B cell (primary cell): ENCODE data around the gene DNAJC8. TPM values are rescaled to one million over a fixed set of nuclear protein-coding genes. Genes with fewer than 3 reads are reported as not detected.

Source experiments
- ATAC-seq: fragments of 200-7000 bp; cut with Tn5 transposase; one replicate; pipeline ENCODE4 v1.10.0; 2021; ENCODE audit warnings: low read depth, mild to moderate bottlenecking, moderate number of reproducible peaks, moderate library complexity
- CTCF ChIA-PET: fragments of 350-600 bp; sonication (Branson Sonifier 250); formaldehyde crosslinking; loops from one replicate; lab custom pipeline; 2021; ENCODE audit warnings: antibody characterized with exemption, inconsistent platforms; lab: Charles Lee
- POLR2A ChIA-PET: fragments of 350-600 bp; sonication (Branson Sonifier 250); formaldehyde crosslinking; loops from one replicate; lab custom pipeline; 2021; ENCODE audit warnings: antibody characterized with exemption; lab: Charles Lee
- DNase-seq: peaks from one replicate; pipeline ENCODE4 v3.0.0; 2013
- H2AFZ ChIP-seq: 2 replicates; pipeline ENCODE4 v1.6.1; 2012; ENCODE audit warnings: mild to moderate bottlenecking, low read depth, low read length; ENCODE audit not compliant: insufficient read depth, poor library complexity, severe bottlenecking
- H3K27ac ChIP-seq, 2 donors: 1 replicate in 1 of 2; 2 replicates in 1 of 2; pipeline ENCODE4 v1.5.1; 2012 to 2013; ENCODE audit warnings: low read length in 2 of 2, mild to moderate bottlenecking in 2 of 2, moderate library complexity in 1 of 2
- H3K27me3 ChIP-seq, 4 experiments: fragments of 200-600 bp in 1 of 4; sonication (generic) in 1 of 4; replicated peaks in 1 of 4; 1 replicate in 2 of 4; 2 replicates in 2 of 4; pipeline versions ENCODE4 v1.6.1 to v1.7.0; 2013 to 2016; ENCODE audit warnings: low read length in 3 of 4, mild to moderate bottlenecking in 2 of 4, mixed read lengths in 1 of 4, moderate library complexity in 1 of 4; ENCODE audit not compliant: insufficient read depth in 4 of 4, control insufficient read depth in 3 of 4; ENCODE audit errors: control extremely low read depth in 1 of 4
- H3K36me3 ChIP-seq, 2 experiments: replicated peaks in 1 of 2; 1 replicate in 1 of 2; 2 replicates in 1 of 2; pipeline versions ENCODE4 v1.6.1 to v1.7.1; 2013; ENCODE audit warnings: low read length in 1 of 2; ENCODE audit not compliant: insufficient read depth in 2 of 2, control insufficient read depth in 1 of 2; ENCODE audit errors: control extremely low read depth in 1 of 2, extremely low read depth in 1 of 2
- H3K4me1 ChIP-seq, 2 donors: fragments of 200-600 bp in 1 of 2; sonication (generic) in 1 of 2; 1 replicate in 1 of 2; 2 replicates in 1 of 2; pipeline versions ENCODE4 v1.5.1 to v1.6.1; 2013 to 2017; ENCODE audit warnings: low read length in 2 of 2; ENCODE audit not compliant: control insufficient read depth in 2 of 2, insufficient read depth in 2 of 2
- H3K4me2 ChIP-seq: replicated peaks from 2 replicates; pipeline ENCODE3; 2012; ENCODE audit warnings: mild to moderate bottlenecking, low read depth, low read length; ENCODE audit not compliant: poor library complexity, severe bottlenecking
- H3K4me3 ChIP-seq, 5 experiments: fragments of 200-600 bp in 1 of 5; sonication (generic) in 1 of 5; 1 replicate in 3 of 5; 2 replicates in 2 of 5; pipeline versions ENCODE4 v1.5.1 to v1.7.0; 2011 to 2016; ENCODE audit warnings: low read length in 4 of 5, mild to moderate bottlenecking in 4 of 5, low read depth in 2 of 5, control low read depth in 1 of 5, moderate library complexity in 1 of 5; ENCODE audit not compliant: insufficient read depth in 1 of 5; ENCODE audit errors: control extremely low read depth in 1 of 5, extremely low read depth in 1 of 5
- H3K79me2 ChIP-seq: fragments of 200-600 bp; sonication (generic); one replicate; pipeline ENCODE4 v1.6.0; 2016; ENCODE audit warnings: low read length; ENCODE audit not compliant: control insufficient read depth, insufficient read depth
- H3K9ac ChIP-seq: fragments of 200-600 bp; sonication (generic); 2 replicates; pipeline ENCODE4 v1.6.1; 2017; ENCODE audit warnings: mild to moderate bottlenecking, low read length, moderate library complexity
- H3K9me3 ChIP-seq, 3 donors: one replicate each; pipeline versions ENCODE4 v1.6.1 to v1.7.1; 2013; ENCODE audit warnings: low read length in 2 of 3; ENCODE audit not compliant: control insufficient read depth in 2 of 3, insufficient read depth in 1 of 3; ENCODE audit errors: control extremely low read depth in 1 of 3
- H4K20me1 ChIP-seq: 2 replicates; pipeline ENCODE4 v1.6.0; 2012; ENCODE audit warnings: mild to moderate bottlenecking, low read length; ENCODE audit not compliant: insufficient read depth, control insufficient read depth, poor library complexity, severe bottlenecking
- H3K27ac Mint-ChIP-seq: one replicate; pipeline ENCODE4 v1.8.0; 2021; ENCODE audit warnings: mixed read lengths
- H3K27me3 Mint-ChIP-seq: one replicate; pipeline ENCODE4 v1.8.0; 2021; ENCODE audit warnings: mixed read lengths
- H3K4me1 Mint-ChIP-seq: one replicate; pipeline ENCODE4 v1.8.0; 2021; ENCODE audit warnings: mixed read lengths
- H3K4me3 Mint-ChIP-seq: one replicate; pipeline ENCODE4 v1.8.0; 2021; ENCODE audit warnings: mixed read lengths
- H3K9me3 Mint-ChIP-seq: one replicate; pipeline ENCODE4 v1.8.0; 2022; ENCODE audit warnings: mixed read lengths; ENCODE audit not compliant: insufficient read depth
- CTCF ChIP-seq: fragments of 200-600 bp; IDR thresholded peaks from one replicate; pipeline ENCODE4 v1.8.0; 2022; ENCODE audit warnings: antibody characterized with exemption, mild to moderate bottlenecking
- EZH2 ChIP-seq: IDR thresholded peaks from 2 replicates; pipeline ENCODE4 v1.6.1; 2012; ENCODE audit warnings: borderline replicate concordance, low read depth, mild to moderate bottlenecking, moderate library complexity, low read length; ENCODE audit not compliant: insufficient read depth, poor library complexity, severe bottlenecking
- WGBS: methylation state at CpG from one replicate; pipeline ENCODE4 v1.1.5; 2013; ENCODE audit warnings: missing lambda C conversion rate; ENCODE audit not compliant: insufficient coverage; 5-methylcytosine and 5-hydroxymethylcytosine counted together
- intact Hi-C: fragments of 100-400 bp; cut with micrococcal nuclease; formaldehyde crosslinking; loops from one replicate; pipeline ENCODE4 v1.10.0; 2022
- polyA plus RNA-seq: library from polyadenylated mRNA; depleted of rRNA; stranded (reverse); fragments of >200 nt; gene quantifications from 2 replicates; pipeline ENCODE4 v1.2.3, GENCODE V29; 2012
- total RNA-seq, 2 donors: library from RNA; stranded (reverse); fragments of 120-200 nt in 1 of 2; gene quantifications; 1 replicate in 1 of 2; 2 replicates in 1 of 2; pipeline versions ENCODE4 v1.2.3 to v1.2.4, GENCODE V29; 2013 to 2022

DNAJC8 gene
- total and polyA plus RNA-seq, 2 donors (not counting 1 experiment from before 2014, with no cell fraction given), result 26.3 to 74.6 TPM

DNA sequence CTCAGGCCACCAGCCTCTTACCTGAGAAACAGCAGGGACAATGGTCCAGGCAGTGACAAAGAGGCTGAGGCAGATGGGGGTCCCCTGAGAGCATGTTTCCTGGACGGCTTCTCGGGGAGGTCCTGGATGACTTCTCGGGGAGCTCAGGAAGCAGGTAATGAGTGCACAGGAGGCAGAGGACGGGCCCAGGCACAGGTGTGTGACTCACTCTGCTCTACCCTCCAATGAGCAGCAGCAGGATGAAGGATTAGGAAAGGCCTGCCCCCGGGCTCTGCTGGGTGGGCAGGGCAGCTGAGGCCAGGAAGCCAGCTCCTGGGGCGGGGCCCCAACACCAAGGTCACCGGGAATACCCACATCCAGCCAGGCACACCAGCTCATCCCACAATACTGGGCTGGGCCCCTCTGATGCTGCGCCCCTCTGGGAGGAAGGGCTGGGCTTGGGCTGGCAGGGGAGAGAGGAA is 39.1 kb downstream of the DNAJC8 start:
- no peaks in the 10 kb centered on the region for H4K20me1 ChIP-seq
- no peaks in the 10 kb centered on the region for H3K27me3 ChIP-seq
- H3K36me3 ChIP-seq, result peaks cover under 1 to 14% of the 10 kb centered on the region in 2 experiments
- H2AFZ ChIP-seq, result no peak overlapping the region
- no peak overlapping the region for H3K4me2 ChIP-seq
- no peak for TF ChIP-seq CTCF
- no peak for TF ChIP-seq EZH2
- no peak overlapping the region for H3K4me3 Mint-ChIP-seq
- no peak overlapping the region for H3K27ac Mint-ChIP-seq
- H3K27me3 Mint-ChIP-seq, result no peaks in the 10 kb centered on the region
- WGBS, result 86% methylated on average over 7 of the region's 8 CpGs
- no peak overlapping the region for H3K27ac ChIP-seq
- no peak overlapping the region for H3K9ac ChIP-seq
- CTCF ChIA-PET, result no interaction called here
- H3K4me1 Mint-ChIP-seq, result peaks cover 10% of the 10 kb centered on the region
- no peaks in the 10 kb centered on the region for H3K9me3 ChIP-seq
- DNase-seq (no peak), ATAC-seq (no peak)
- H3K4me3 ChIP-seq, result no peak overlapping the region
- intact Hi-C loops, result no loop called here
- no peaks in the 10 kb centered on the region for H3K79me2 ChIP-seq
- POLR2A ChIA-PET, result no interaction called here
- no peaks in the 10 kb centered on the region for H3K9me3 Mint-ChIP-seq
- no peaks in the 10 kb centered on the region for H3K4me1 ChIP-seq

- DNase-seq, result no peak
- ChIA-PET POLR2A (interaction anchor here (0.7 kb wide), 1 partner anchor 89 kb away, joined by 7 read pairs; no protein-coding TSS in a partner anchor), CTCF (interaction anchor here (0.9 to 1.8 kb wide), 4 partner anchors 8 to 100 kb away, joined by 3 to 5 read pairs (median 4); no protein-coding TSS in a partner anchor)
- Histone ChIP-seq H3K9me3 (no peaks in the 10 kb centered on the region), H3K4me2 (no peak overlapping the region), H4K20me1 (no peaks in the 10 kb centered on the region), H3K36me3 (peaks cover 0 to 2% of the 10 kb centered on the region in 2 experiments), H3K27ac (no peak overlapping the region), H3K4me1 (no peaks in the 10 kb centered on the region), H3K27me3 (no peaks in the 10 kb centered on the region), H3K79me2 (no peaks in the 10 kb centered on the region), H3K9ac (no peak overlapping the region), H2AFZ (no peak overlapping the region), H3K4me3 (no peak overlapping the region)
- Mint-ChIP-seq H3K27ac (no peak overlapping the region), H3K4me3 (no peak overlapping the region), H3K27me3 (no peaks in the 10 kb centered on the region), H3K9me3 (no peaks in the 10 kb centered on the region), H3K4me1 (no peaks in the 10 kb centered on the region)
- TF ChIP-seq EZH2 (no peak), CTCF (no peak)
- WGBS, result 96% methylated on average over 11 of the region's 12 CpGs
- ATAC-seq, result no peak
- intact Hi-C loops, result no loop called here
These were observed 41.7 kb downstream of the DNAJC8 start for GRCh38 chr1:28190996-28191645.
